SK-N-MC (cell line): ENCODE data around the gene MAPRE3.

Experiments used
- DNase-seq: peaks from one replicate; pipeline ENCODE4 v3.0.0-alpha.2; 2011; ENCODE audit warnings: low read depth, low spot score
- H3K27ac ChIP-seq: fragments of 200-600 bp; sonication (generic); 2 replicates; pipeline ENCODE4 v1.5.1; 2016; ENCODE audit warnings: mixed run types
- H3K36me3 ChIP-seq: fragments of 200-600 bp; sonication (generic); 2 replicates; pipeline ENCODE4 v1.6.1; 2017; ENCODE audit warnings: antibody characterized with exemption, low read length, mixed read lengths; ENCODE audit not compliant: insufficient read depth
- H3K4me3 ChIP-seq: fragments of 200-600 bp; sonication (generic); 2 replicates; pipeline ENCODE4 v1.5.1; 2016
- H3K9ac ChIP-seq: fragments of 200-600 bp; sonication (generic); 2 replicates; pipeline ENCODE4 v1.8.0; 2017; ENCODE audit warnings: mixed run types, mixed read lengths; ENCODE audit not compliant: insufficient read length
- H3K9me3 ChIP-seq: fragments of 200-600 bp; sonication (generic); 2 replicates; pipeline ENCODE4 v1.6.1; 2017; ENCODE audit warnings: low read depth, mild to moderate bottlenecking, antibody characterized with exemption, low read length, moderate library complexity, mixed read lengths
- EZH2 ChIP-seq: fragments of 200-600 bp; sonication (generic); IDR thresholded peaks from one replicate; pipeline ENCODE4 v1.6.1; 2017; ENCODE audit warnings: antibody characterized with exemption
- FOXP2 ChIP-seq: optimal IDR thresholded peaks from 2 replicates; pipeline ENCODE3; 2011; ENCODE audit warnings: mild to moderate bottlenecking, moderate library complexity; ENCODE audit not compliant: insufficient read depth; ENCODE audit errors: extremely low read length, control extremely low read depth
- POLR2AphosphoS5 ChIP-seq: IDR thresholded peaks from 2 replicates; pipeline ENCODE4 v1.6.1; 2012; ENCODE audit warnings: mild to moderate bottlenecking, low read depth, low read length, borderline replicate concordance

MAPRE3 gene

GRCh38 chr2:26933431-26934334 is 36.8 kb upstream of the MAPRE3 start:
- Histone ChIP-seq H3K4me3 (no peak overlapping the region), H3K9me3 (no peaks in the 10 kb centered on the region), H3K27ac (no peak overlapping the region), H3K36me3 (peaks cover 46% of the 10 kb centered on the region; the same call in 1 of the 2 replicates), H3K9ac (no peak overlapping the region)
- TF ChIP-seq FOXP2 (no peak), EZH2 (no peak), POLR2AphosphoS5 (no peak)
- no peak for DNase-seq

DNA sequence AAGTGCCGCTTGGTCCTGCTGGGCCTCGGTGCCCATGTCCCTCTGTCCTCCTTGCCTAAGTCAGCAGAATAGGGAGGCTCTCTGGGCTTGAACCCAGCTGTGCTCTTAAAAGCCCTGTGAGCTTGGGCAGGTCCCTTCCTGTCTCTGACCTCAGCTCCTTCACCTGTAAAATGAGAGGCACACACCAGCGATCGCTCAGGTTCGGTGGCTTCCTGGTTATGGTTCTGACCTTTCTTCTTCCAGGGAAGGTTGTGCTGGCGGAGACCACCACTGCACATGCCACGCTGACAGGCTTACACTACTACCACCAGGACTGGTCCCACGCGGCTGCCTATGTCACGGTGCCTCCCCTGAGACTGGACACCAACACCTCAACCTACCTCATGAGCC is 36.1 kb upstream of the MAPRE3 start:
- TF ChIP-seq FOXP2 = no peak
- no peak for TF ChIP-seq EZH2
- no peak for TF ChIP-seq POLR2AphosphoS5
- Histone ChIP-seq H3K9ac (no peak overlapping the region), H3K9me3 (no peaks in the 10 kb centered on the region), H3K36me3 (peaks cover 45% of the 10 kb centered on the region; the same call in 1 of the 2 replicates), H3K4me3 (no peak overlapping the region), H3K27ac (no peak overlapping the region)
- no peak for DNase-seq

DNA sequence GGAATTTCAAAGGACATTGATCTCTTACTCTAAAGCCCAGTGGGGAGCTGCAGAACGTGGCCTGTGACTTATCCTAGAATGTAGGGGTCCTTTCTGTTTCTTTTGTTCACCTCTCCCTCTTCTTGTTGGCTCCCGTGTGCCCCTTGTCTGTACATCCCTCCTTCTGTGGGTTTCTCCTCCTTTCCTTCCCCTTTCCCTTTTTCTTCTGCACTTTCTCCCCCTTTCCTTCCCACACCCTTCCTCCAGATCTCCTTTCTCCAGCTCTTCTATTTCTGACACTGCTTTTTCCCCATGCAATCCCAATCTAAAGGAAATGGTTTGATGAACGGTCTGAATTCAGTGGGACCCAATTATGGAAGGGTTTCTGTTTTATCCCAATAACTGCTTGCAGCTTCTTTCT is 35.5 kb upstream of the MAPRE3 start:
- no peak overlapping the region for H3K27ac ChIP-seq
- no peak for DNase-seq
- H3K9me3 ChIP-seq = no peaks in the 10 kb centered on the region
- H3K36me3 ChIP-seq = peaks cover 50% of the 10 kb centered on the region; the same call in 1 of the 2 replicates
- no peak overlapping the region for H3K4me3 ChIP-seq
- no peak for TF ChIP-seq POLR2AphosphoS5
- no peak for TF ChIP-seq FOXP2
- TF ChIP-seq EZH2 = no peak
- H3K9ac ChIP-seq = no peak overlapping the region

- H3K36me3 ChIP-seq = peaks cover 58% of the 10 kb centered on the region
These were observed 33.6 kb upstream of the MAPRE3 start for GRCh38 chr2:26936855-26937254.

DNA sequence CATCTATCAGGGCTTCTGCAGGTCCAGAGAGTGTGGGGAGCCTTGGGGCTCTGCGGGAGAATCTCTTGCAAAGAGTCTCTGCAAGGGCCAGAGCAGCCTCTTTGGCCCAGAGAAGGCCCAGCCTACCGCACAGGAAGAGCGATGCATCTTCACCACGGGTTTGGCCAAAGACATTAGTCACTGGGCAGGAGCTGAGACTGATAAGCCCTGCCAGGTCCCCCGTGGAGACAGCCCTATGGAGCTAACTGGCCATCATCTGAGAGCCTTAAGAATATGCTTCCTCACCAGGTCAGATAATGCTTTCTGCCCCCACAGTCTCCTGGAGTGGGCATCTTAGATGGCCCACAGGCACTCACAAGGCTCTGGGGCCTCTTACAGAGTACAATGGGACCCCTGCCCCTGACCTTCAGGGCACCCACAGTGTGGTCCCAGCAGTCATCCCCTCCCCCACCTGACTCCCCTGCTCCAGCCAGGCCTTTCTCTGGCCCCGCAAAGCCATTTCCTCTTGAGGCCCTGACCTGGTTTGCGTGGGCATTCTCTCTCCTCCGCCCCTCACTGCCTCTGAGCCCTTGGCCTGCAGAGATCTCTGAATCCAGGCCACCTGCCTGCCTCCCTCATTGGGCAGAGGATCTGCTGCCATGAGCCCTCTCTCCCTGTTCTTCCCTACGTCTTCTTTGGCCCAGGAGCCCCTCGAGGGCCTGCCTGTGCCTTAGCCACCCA is 31.9 kb upstream of the MAPRE3 start:
- TF ChIP-seq POLR2AphosphoS5 = no peak
- no peak for TF ChIP-seq FOXP2
- TF ChIP-seq EZH2 = no peak
- H3K27ac ChIP-seq = no peak overlapping the region
- H3K9me3 ChIP-seq = no peaks in the 10 kb centered on the region
- H3K9ac ChIP-seq = no peak overlapping the region
- H3K4me3 ChIP-seq = no peak overlapping the region
- DNase-seq = no peak
- peaks cover 71% of the 10 kb centered on the region for H3K36me3 ChIP-seq

More at GRCh38 chr2:26936855-26937254, 33.6 kb upstream of the MAPRE3 start:
- Histone ChIP-seq H3K9ac (no peak overlapping the region), H3K9me3 (no peaks in the 10 kb centered on the region), H3K4me3 (no peak overlapping the region), H3K27ac (no peak overlapping the region)
- no peak for TF ChIP-seq FOXP2
- no peak for TF ChIP-seq EZH2
- TF ChIP-seq POLR2AphosphoS5 = no peak
- DNase-seq = no peak

DNA sequence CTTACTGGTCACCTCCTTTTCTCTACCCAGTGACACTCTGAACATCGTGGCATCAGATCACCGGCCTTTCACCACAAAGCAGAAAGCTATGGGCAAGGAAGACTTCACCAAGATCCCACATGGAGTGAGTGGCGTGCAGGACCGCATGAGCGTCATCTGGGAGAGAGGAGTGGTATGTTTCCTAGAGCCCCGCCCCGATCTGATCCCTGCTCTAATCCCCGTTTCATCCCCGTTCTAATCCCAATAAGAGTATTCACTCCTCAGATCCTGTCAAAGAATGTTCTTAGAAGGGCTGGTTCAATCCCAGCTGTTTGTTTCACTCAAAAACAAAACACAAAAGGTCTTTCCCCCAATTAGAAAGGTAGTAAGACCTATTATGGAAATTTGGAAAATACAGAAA is 30.4 kb upstream of the MAPRE3 start:
- Histone ChIP-seq H3K9ac (no peak overlapping the region), H3K36me3 (peaks cover 70% of the 10 kb centered on the region), H3K4me3 (no peak overlapping the region), H3K9me3 (no peaks in the 10 kb centered on the region), H3K27ac (no peak overlapping the region)
- no peak for DNase-seq
- TF ChIP-seq EZH2 (no peak), POLR2AphosphoS5 (no peak), FOXP2 (no peak)

GRCh38 chr2:26941486-26941885 is 29.0 kb upstream of the MAPRE3 start:
- no peak for DNase-seq
- Histone ChIP-seq H3K9ac (no peak overlapping the region), H3K9me3 (no peaks in the 10 kb centered on the region), H3K4me3 (no peak overlapping the region), H3K27ac (no peak overlapping the region), H3K36me3 (peaks cover 71% of the 10 kb centered on the region)
- TF ChIP-seq POLR2AphosphoS5 = no peak
- TF ChIP-seq FOXP2 = no peak
- TF ChIP-seq EZH2 = no peak

GRCh38 chr2:26942543-26943295 is 27.7 kb upstream of the MAPRE3 start:
- Histone ChIP-seq H3K9ac (no peak overlapping the region), H3K4me3 (no peak overlapping the region), H3K27ac (no peak overlapping the region), H3K9me3 (no peaks in the 10 kb centered on the region), H3K36me3 (peaks cover 79% of the 10 kb centered on the region)
- no peak for TF ChIP-seq EZH2
- no peak for TF ChIP-seq POLR2AphosphoS5
- TF ChIP-seq FOXP2 = no peak
- no peak for DNase-seq
